ENCODE results near the gene MGAT5B.

MGAT5B gene

GRCh38 chr17:76911299-76912017 lies 43.3 kb downstream of the MGAT5B start:
- no peaks in the 10 kb centered on the region for H3K36me3 ChIP-seq (ENCODE audit: control insufficient read depth, low read depth, low read length)
- H3K27ac ChIP-seq (ENCODE audit: low read length): no peak overlapping the region
- peaks cover 8% of the 10 kb centered on the region for H3K4me1 ChIP-seq (ENCODE audit: control insufficient read depth, low read depth, low read length)
- no peak overlapping the region for H3K4me3 ChIP-seq (ENCODE audit: low read length)
- no peak overlapping the region for H3K9ac ChIP-seq (ENCODE audit: low read length)
- H3K27me3 ChIP-seq (ENCODE audit: control insufficient read depth, insufficient read depth, low read length): no peaks in the 10 kb centered on the region
- no peaks in the 10 kb centered on the region for H3K9me3 ChIP-seq (ENCODE audit: control insufficient read depth, low read depth, low read length)

GRCh38 chr17:76912421-76913164 lies 44.4 kb downstream of the MGAT5B start:
- Histone ChIP-seq H3K4me1 (ENCODE audit: control insufficient read depth, low read depth, low read length) (peaks cover 8% of the 10 kb centered on the region), H3K9me3 (ENCODE audit: control insufficient read depth, low read depth, low read length) (no peaks in the 10 kb centered on the region), H3K36me3 (ENCODE audit: control insufficient read depth, low read depth, low read length) (no peaks in the 10 kb centered on the region), H3K27me3 (ENCODE audit: control insufficient read depth, insufficient read depth, low read length) (no peaks in the 10 kb centered on the region), H3K4me3 (ENCODE audit: low read length) (no peak overlapping the region), H3K27ac (ENCODE audit: low read length) (no peak overlapping the region), H3K9ac (ENCODE audit: low read length) (no peak overlapping the region)

GRCh38 chr17:76914937-76915336 lies 46.7 kb downstream of the MGAT5B start:
- Histone ChIP-seq H3K9ac (ENCODE audit: low read length) (no peak overlapping the region), H3K9me3 (ENCODE audit: control insufficient read depth, low read depth, low read length) (no peaks in the 10 kb centered on the region), H3K36me3 (ENCODE audit: control insufficient read depth, low read depth, low read length) (no peaks in the 10 kb centered on the region), H3K27me3 (ENCODE audit: control insufficient read depth, insufficient read depth, low read length) (no peaks in the 10 kb centered on the region), H3K27ac (ENCODE audit: low read length) (no peak overlapping the region), H3K4me3 (ENCODE audit: low read length) (no peak overlapping the region), H3K4me1 (ENCODE audit: control insufficient read depth, low read depth, low read length) (no peaks in the 10 kb centered on the region)

- H3K27me3 ChIP-seq (ENCODE audit: control insufficient read depth, insufficient read depth, low read length): no peaks in the 10 kb centered on the region
- no peak overlapping the region for H3K4me3 ChIP-seq (ENCODE audit: low read length)
- H3K9ac ChIP-seq (ENCODE audit: low read length): no peak overlapping the region
- H3K27ac ChIP-seq (ENCODE audit: low read length): no peak overlapping the region
- H3K9me3 ChIP-seq (ENCODE audit: control insufficient read depth, low read depth, low read length): no peaks in the 10 kb centered on the region
- H3K4me1 ChIP-seq (ENCODE audit: control insufficient read depth, low read depth, low read length): no peaks in the 10 kb centered on the region
- H3K36me3 ChIP-seq (ENCODE audit: control insufficient read depth, low read depth, low read length): no peaks in the 10 kb centered on the region
Observed at GRCh38 chr17:76915840-76916510, 47.8 kb downstream of the MGAT5B start.

- Histone ChIP-seq H3K9ac (ENCODE audit: low read length) (no peak overlapping the region), H3K27me3 (ENCODE audit: control insufficient read depth, insufficient read depth, low read length) (no peaks in the 10 kb centered on the region), H3K27ac (ENCODE audit: low read length) (no peak overlapping the region), H3K9me3 (ENCODE audit: control insufficient read depth, low read depth, low read length) (no peaks in the 10 kb centered on the region), H3K4me3 (ENCODE audit: low read length) (no peak overlapping the region), H3K36me3 (ENCODE audit: control insufficient read depth, low read depth, low read length) (no peaks in the 10 kb centered on the region), H3K4me1 (ENCODE audit: control insufficient read depth, low read depth, low read length) (no peaks in the 10 kb centered on the region)
Observed at GRCh38 chr17:76917829-76918228, 49.6 kb downstream of the MGAT5B start.

GRCh38 chr17:76918811-76919210 lies 50.6 kb downstream of the MGAT5B start:
- H3K9ac ChIP-seq (ENCODE audit: low read length): no peak overlapping the region
- no peaks in the 10 kb centered on the region for H3K4me1 ChIP-seq (ENCODE audit: control insufficient read depth, low read depth, low read length)
- no peaks in the 10 kb centered on the region for H3K27me3 ChIP-seq (ENCODE audit: control insufficient read depth, insufficient read depth, low read length)
- no peak overlapping the region for H3K27ac ChIP-seq (ENCODE audit: low read length)
- no peaks in the 10 kb centered on the region for H3K36me3 ChIP-seq (ENCODE audit: control insufficient read depth, low read depth, low read length)
- no peaks in the 10 kb centered on the region for H3K9me3 ChIP-seq (ENCODE audit: control insufficient read depth, low read depth, low read length)
- H3K4me3 ChIP-seq (ENCODE audit: low read length): no peak overlapping the region

- Histone ChIP-seq H3K9ac (ENCODE audit: low read length) (no peak overlapping the region), H3K27ac (ENCODE audit: low read length) (no peak overlapping the region), H3K36me3 (ENCODE audit: control insufficient read depth, low read depth, low read length) (no peaks in the 10 kb centered on the region), H3K4me3 (ENCODE audit: low read length) (no peak overlapping the region), H3K4me1 (ENCODE audit: control insufficient read depth, low read depth, low read length) (no peaks in the 10 kb centered on the region), H3K27me3 (ENCODE audit: control insufficient read depth, insufficient read depth, low read length) (no peaks in the 10 kb centered on the region), H3K9me3 (ENCODE audit: control insufficient read depth, low read depth, low read length) (no peaks in the 10 kb centered on the region)
Observed at GRCh38 chr17:76920364-76921139, 52.3 kb downstream of the MGAT5B start.

- no peak overlapping the region for H3K4me3 ChIP-seq (ENCODE audit: low read length)
- H3K9ac ChIP-seq (ENCODE audit: low read length): no peak overlapping the region
- H3K27me3 ChIP-seq (ENCODE audit: control insufficient read depth, insufficient read depth, low read length): no peaks in the 10 kb centered on the region
- no peaks in the 10 kb centered on the region for H3K4me1 ChIP-seq (ENCODE audit: control insufficient read depth, low read depth, low read length)
- no peaks in the 10 kb centered on the region for H3K9me3 ChIP-seq (ENCODE audit: control insufficient read depth, low read depth, low read length)
- H3K27ac ChIP-seq (ENCODE audit: low read length): no peak overlapping the region
- no peaks in the 10 kb centered on the region for H3K36me3 ChIP-seq (ENCODE audit: control insufficient read depth, low read depth, low read length)
Observed at GRCh38 chr17:76921340-76922036, 53.3 kb downstream of the MGAT5B start.

- no peaks in the 10 kb centered on the region for H3K36me3 ChIP-seq (ENCODE audit: control insufficient read depth, low read depth, low read length)
- no peaks in the 10 kb centered on the region for H3K9me3 ChIP-seq (ENCODE audit: control insufficient read depth, low read depth, low read length)
- H3K4me1 ChIP-seq (ENCODE audit: control insufficient read depth, low read depth, low read length): no peaks in the 10 kb centered on the region
- H3K27ac ChIP-seq (ENCODE audit: low read length): no peak overlapping the region
- no peak overlapping the region for H3K9ac ChIP-seq (ENCODE audit: low read length)
- H3K4me3 ChIP-seq (ENCODE audit: low read length): no peak overlapping the region
- no peaks in the 10 kb centered on the region for H3K27me3 ChIP-seq (ENCODE audit: control insufficient read depth, insufficient read depth, low read length)
Observed at GRCh38 chr17:76922084-76922483, 53.9 kb downstream of the MGAT5B start.

GRCh38 chr17:76922967-76923366 lies 54.8 kb downstream of the MGAT5B start:
- no peaks in the 10 kb centered on the region for H3K27me3 ChIP-seq (ENCODE audit: control insufficient read depth, insufficient read depth, low read length)
- no peaks in the 10 kb centered on the region for H3K4me1 ChIP-seq (ENCODE audit: control insufficient read depth, low read depth, low read length)
- no peaks in the 10 kb centered on the region for H3K36me3 ChIP-seq (ENCODE audit: control insufficient read depth, low read depth, low read length)
- no peak overlapping the region for H3K9ac ChIP-seq (ENCODE audit: low read length)
- H3K9me3 ChIP-seq (ENCODE audit: control insufficient read depth, low read depth, low read length): no peaks in the 10 kb centered on the region
- H3K4me3 ChIP-seq (ENCODE audit: low read length): no peak overlapping the region
- no peak overlapping the region for H3K27ac ChIP-seq (ENCODE audit: low read length)

- Histone ChIP-seq H3K36me3 (ENCODE audit: control insufficient read depth, low read depth, low read length) (no peaks in the 10 kb centered on the region), H3K9me3 (ENCODE audit: control insufficient read depth, low read depth, low read length) (no peaks in the 10 kb centered on the region), H3K4me3 (ENCODE audit: low read length) (no peak overlapping the region), H3K4me1 (ENCODE audit: control insufficient read depth, low read depth, low read length) (no peaks in the 10 kb centered on the region), H3K27ac (ENCODE audit: low read length) (no peak overlapping the region), H3K9ac (ENCODE audit: low read length) (no peak overlapping the region), H3K27me3 (ENCODE audit: control insufficient read depth, insufficient read depth, low read length) (no peaks in the 10 kb centered on the region)
Observed at GRCh38 chr17:76923491-76923890, 55.3 kb downstream of the MGAT5B start.
